Endothelial cell (in vitro differentiated cells): ENCODE data around the gene KIF4A. TPM values are rescaled to one million over a fixed set of nuclear protein-coding genes. Genes with fewer than 3 reads are reported as not detected.

Experiments used
- DNase-seq: peaks from one replicate; pipeline ENCODE4 v3.0.0; 2021; ENCODE audit warnings: low spot score
- H3K27ac Mint-ChIP-seq: one replicate; pipeline ENCODE4 v1.8.0; 2021; ENCODE audit warnings: mixed read lengths, inconsistent platforms; ENCODE audit not compliant: unreplicated experiment
- H3K27me3 Mint-ChIP-seq: one replicate; pipeline ENCODE4 v1.8.0; 2021; ENCODE audit warnings: mild to moderate bottlenecking, moderate library complexity, mixed read lengths, inconsistent platforms; ENCODE audit not compliant: unreplicated experiment
- H3K36me3 Mint-ChIP-seq: one replicate; pipeline ENCODE4 v1.8.0; 2021; ENCODE audit warnings: mild to moderate bottlenecking, low read depth, mixed read lengths, inconsistent platforms; ENCODE audit not compliant: unreplicated experiment
- H3K4me1 Mint-ChIP-seq: one replicate; pipeline ENCODE4 v1.8.0; 2021; ENCODE audit warnings: mild to moderate bottlenecking, mixed read lengths, inconsistent platforms; ENCODE audit not compliant: unreplicated experiment
- H3K4me3 Mint-ChIP-seq: one replicate; pipeline ENCODE4 v1.8.0; 2021; ENCODE audit warnings: mild to moderate bottlenecking, mixed read lengths, inconsistent platforms; ENCODE audit not compliant: unreplicated experiment
- H3K9me3 Mint-ChIP-seq: one replicate; pipeline ENCODE4 v1.8.0; 2021; ENCODE audit warnings: mixed read lengths, inconsistent platforms; ENCODE audit not compliant: unreplicated experiment
- total RNA-seq: library from RNA; stranded (reverse); fragmentation: NEBNext Ultra II Directional; extraction: Animal tissue kit (Norgen Biotek cat#: 25700); gene quantifications from one replicate; pipeline ENCODE4 v1.2.1, GENCODE V29; 2021; ENCODE audit not compliant: unreplicated experiment
- TF ChIP-seq, protein P1 (sequence below): fragments of 200-600 bp; sonication (generic); IDR thresholded peaks from one replicate; pipeline ENCODE4 v1.5.0; 2021; ENCODE audit warnings: antibody characterized with exemption; ENCODE audit not compliant: unreplicated experiment

The KIF4A gene
- total RNA-seq, 1 donor from 2014 or later = 7.6 TPM

DNA sequence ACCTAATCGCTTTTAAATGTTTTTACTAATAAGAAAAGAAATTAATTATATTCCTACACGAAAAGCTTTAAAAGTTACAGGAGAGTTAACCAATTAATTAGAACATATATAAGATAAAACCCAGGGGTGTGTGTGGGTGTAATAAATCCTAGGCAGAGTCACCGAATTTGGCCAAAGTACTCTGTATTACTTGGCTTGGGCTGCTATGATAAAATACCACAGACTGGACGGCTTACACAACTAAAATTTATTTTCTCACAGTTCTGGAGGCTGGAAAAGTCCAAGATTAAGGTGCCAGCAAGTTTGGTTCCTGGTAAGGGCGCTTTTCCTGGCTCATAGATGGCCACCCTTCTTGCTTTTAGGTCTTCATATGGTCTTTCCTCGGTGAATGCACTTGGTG lies 45.0 kb upstream of the KIF4A start:
- TF ChIP-seq, protein P1, sequence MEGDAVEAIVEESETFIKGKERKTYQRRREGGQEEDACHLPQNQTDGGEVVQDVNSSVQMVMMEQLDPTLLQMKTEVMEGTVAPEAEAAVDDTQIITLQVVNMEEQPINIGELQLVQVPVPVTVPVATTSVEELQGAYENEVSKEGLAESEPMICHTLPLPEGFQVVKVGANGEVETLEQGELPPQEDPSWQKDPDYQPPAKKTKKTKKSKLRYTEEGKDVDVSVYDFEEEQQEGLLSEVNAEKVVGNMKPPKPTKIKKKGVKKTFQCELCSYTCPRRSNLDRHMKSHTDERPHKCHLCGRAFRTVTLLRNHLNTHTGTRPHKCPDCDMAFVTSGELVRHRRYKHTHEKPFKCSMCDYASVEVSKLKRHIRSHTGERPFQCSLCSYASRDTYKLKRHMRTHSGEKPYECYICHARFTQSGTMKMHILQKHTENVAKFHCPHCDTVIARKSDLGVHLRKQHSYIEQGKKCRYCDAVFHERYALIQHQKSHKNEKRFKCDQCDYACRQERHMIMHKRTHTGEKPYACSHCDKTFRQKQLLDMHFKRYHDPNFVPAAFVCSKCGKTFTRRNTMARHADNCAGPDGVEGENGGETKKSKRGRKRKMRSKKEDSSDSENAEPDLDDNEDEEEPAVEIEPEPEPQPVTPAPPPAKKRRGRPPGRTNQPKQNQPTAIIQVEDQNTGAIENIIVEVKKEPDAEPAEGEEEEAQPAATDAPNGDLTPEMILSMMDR = no peak
- Mint-ChIP-seq H3K27me3 (no peaks in the 10 kb centered on the region), H3K4me1 (no peaks in the 10 kb centered on the region), H3K4me3 (no peak overlapping the region), H3K9me3 (no peaks in the 10 kb centered on the region), H3K27ac (no peak overlapping the region), H3K36me3 (no peaks in the 10 kb centered on the region)
- DNase-seq = no peak

GRCh38 chrX:70247252-70247651 lies 42.7 kb upstream of the KIF4A start:
- no peaks in the 10 kb centered on the region for H3K36me3 Mint-ChIP-seq
- H3K4me1 Mint-ChIP-seq = no peaks in the 10 kb centered on the region
- no peaks in the 10 kb centered on the region for H3K9me3 Mint-ChIP-seq
- TF ChIP-seq, protein P1 = no peak
- no peak overlapping the region for H3K4me3 Mint-ChIP-seq
- DNase-seq = no peak
- no peak overlapping the region for H3K27ac Mint-ChIP-seq
- no peaks in the 10 kb centered on the region for H3K27me3 Mint-ChIP-seq

DNA sequence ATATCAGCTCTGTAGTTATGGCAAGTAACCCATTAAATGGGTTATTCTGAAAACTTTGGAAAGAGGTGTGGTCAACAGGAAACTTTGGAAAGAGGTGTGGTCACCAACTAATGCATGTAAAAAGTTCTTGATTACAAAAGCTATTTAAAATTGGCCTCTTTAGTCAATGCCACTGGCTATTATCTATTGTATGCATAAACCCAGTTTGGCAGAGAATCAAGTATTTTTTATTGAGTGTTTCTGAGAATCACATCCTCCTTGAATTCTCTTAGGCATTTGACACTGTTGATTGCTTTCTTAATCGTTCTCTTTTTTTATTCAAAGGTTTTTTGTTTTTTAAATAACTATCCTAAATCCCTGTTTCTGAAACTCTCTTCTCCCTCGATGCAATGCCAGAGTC lies 37.4 kb upstream of the KIF4A start:
- H3K36me3 Mint-ChIP-seq = peaks cover 3% of the 10 kb centered on the region
- DNase-seq = no peak
- peaks cover 15% of the 10 kb centered on the region for H3K4me1 Mint-ChIP-seq
- no peak overlapping the region for H3K4me3 Mint-ChIP-seq
- no peaks in the 10 kb centered on the region for H3K9me3 Mint-ChIP-seq
- TF ChIP-seq, protein P1 = no peak
- peaks cover 1% of the 10 kb centered on the region for H3K27me3 Mint-ChIP-seq
- H3K27ac Mint-ChIP-seq = no peak overlapping the region

GRCh38 chrX:70253377-70254062 lies 36.4 kb upstream of the KIF4A start:
- H3K4me1 Mint-ChIP-seq = peaks cover 15% of the 10 kb centered on the region
- H3K27me3 Mint-ChIP-seq = peaks cover 1% of the 10 kb centered on the region
- no peaks in the 10 kb centered on the region for H3K9me3 Mint-ChIP-seq
- H3K4me3 Mint-ChIP-seq = no peak overlapping the region
- H3K36me3 Mint-ChIP-seq = peaks cover 3% of the 10 kb centered on the region
- H3K27ac Mint-ChIP-seq = no peak overlapping the region
- no peak for DNase-seq
- TF ChIP-seq, protein P1 = no peak

DNA sequence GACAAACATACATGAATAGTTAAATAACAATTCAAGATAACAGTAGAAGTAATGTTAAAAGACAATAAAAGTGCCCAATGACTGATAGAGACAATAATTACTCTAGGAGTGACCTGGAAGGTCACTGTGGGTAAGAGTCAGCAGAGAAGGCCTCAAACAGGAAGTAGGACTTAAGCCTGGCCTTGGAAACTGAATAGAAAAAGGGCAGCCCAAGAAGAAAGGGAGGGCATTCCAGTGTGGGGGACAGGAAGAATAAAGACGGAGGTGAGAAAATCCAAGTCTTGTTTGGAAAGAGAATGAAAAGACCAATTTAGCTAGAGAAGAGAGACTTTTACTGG lies 35.9 kb upstream of the KIF4A start:
- Mint-ChIP-seq H3K27me3 (peaks cover 1% of the 10 kb centered on the region), H3K4me3 (no peak overlapping the region), H3K27ac (no peak overlapping the region), H3K36me3 (peaks cover 3% of the 10 kb centered on the region), H3K9me3 (no peaks in the 10 kb centered on the region), H3K4me1 (peaks cover 15% of the 10 kb centered on the region)
- no peak for DNase-seq
- TF ChIP-seq, protein P1 = no peak
